Measurements from ENCODE around the gene ANTXRL.

DNA sequence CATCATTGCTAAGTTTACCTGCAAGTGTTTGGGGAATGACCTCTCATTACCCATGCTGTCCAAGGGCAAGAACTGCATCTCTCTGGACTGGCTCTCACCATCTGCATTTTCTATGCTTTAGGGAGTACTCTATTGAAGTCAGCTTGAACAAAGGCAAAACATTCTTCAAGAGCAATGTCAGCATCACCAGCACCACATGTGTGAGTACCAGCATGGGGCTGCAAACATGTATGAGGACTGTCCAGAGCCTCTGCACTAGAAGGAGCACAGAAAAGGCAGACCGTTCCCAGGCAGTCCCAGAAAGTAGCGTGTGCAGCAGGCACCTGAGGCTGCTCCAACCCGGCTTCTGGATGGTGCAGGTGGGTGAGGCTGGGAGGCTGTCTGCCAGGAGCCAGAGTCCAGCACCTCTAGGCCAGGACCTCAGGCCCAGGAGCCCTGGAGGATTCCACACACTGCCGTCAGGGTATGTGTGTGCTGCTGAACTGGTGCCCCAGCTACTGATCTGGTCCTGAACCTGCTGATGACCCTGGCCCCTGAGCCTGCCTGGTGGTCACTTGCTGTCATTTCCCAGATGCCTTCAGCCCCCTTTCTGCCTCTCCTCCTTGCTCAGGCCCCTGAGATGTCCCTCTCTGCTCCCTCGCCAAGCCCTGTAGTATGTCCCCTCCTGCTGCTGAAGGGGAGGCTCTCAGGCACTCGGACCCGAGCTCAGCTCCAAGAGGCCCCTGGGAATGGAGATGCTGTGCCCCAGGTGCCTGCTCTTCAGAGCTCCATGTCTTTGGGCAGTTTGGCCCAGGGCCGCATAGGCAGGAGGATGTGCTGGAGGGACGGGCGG lies 20.7 kb downstream of the ANTXRL start:
- TF ChIP-seq EZH2 (IDR thresholded peaks at IDR 0.05; ENCODE audit: low read depth, unreplicated experiment) (no peak), CTCF (conservative IDR thresholded peaks at IDR 0.05; ENCODE audit: low read depth in 2 of 2) (no peak), NANOG (IDR thresholded peaks at IDR 0.05; ENCODE audit: borderline replicate concordance) (no peak), STAT1 (IDR thresholded peaks at IDR 0.05; ENCODE audit: unreplicated experiment) (no peak), REST (IDR thresholded peaks at IDR 0.05; ENCODE audit: unreplicated experiment) (no peak), EZH2phosphoT487 (IDR thresholded peaks at IDR 0.05; ENCODE audit: unreplicated experiment) (no peak), CREB1 (CRISPR knock-in tag; IDR thresholded peaks at IDR 0.05; ENCODE audit: low read depth) (no peak)

Measured in GM23338 (cell line).